ENCODE measurements around the gene GTF2IRD2. TPM values are rescaled to one million over a fixed set of nuclear protein-coding genes. Genes with fewer than 3 reads are reported as not detected.

The GTF2IRD2 gene
- total RNA-seq, 2 experiments from 2014 or later, result 2.8 to 4.1 TPM

Other genes with a start within 250 kb of the GTF2IRD2 start
- gene GTF2I, start 193.9 kb downstream of the GTF2IRD2 start, total RNA-seq, result 100 to 1,000 TPM; 156 TPM
- 1 to 10 TPM; 2.2 to 2.4 TPM for gene NCF1, start 77.6 kb downstream of the GTF2IRD2 start, total RNA-seq
- 1 to 10 TPM; 3.1 to 3.4 TPM for gene CASTOR2, start 113.1 kb upstream of the GTF2IRD2 start, total RNA-seq
- gene RCC1L, start 222.2 kb upstream of the GTF2IRD2 start, total RNA-seq, result 10 to 100 TPM; 55.1 to 55.2 TPM
- gene GTF2IRD2B, start 241.0 kb upstream of the GTF2IRD2 start, total RNA-seq, result 10 to 100 TPM; 13.4 to 18.9 TPM

Data from activated CD8-positive, alpha-beta T cell treated with anti-CD3 and anti-CD28 coated beads for 36 hours (primary cell).